Loucy (cell line): ENCODE measurements around the gene CHD6.

Experiments used
- H2AFZ ChIP-seq: fragments of 200-600 bp; sonication (generic); 2 replicates; pipeline ENCODE4 v1.6.0; 2016; ENCODE audit warnings: antibody characterized with exemption, mild to moderate bottlenecking, low read length, moderate library complexity
- H3F3A ChIP-seq: fragments of 200-600 bp; 2 replicates; pipeline ENCODE4 v1.6.0; 2016; ENCODE audit warnings: antibody characterized with exemption, low read depth, mild to moderate bottlenecking
- H3K27me3 ChIP-seq: fragments of 200-600 bp; sonication (generic); 2 replicates; pipeline ENCODE4 v1.6.1; 2014; ENCODE audit warnings: low read length, mild to moderate bottlenecking; ENCODE audit not compliant: insufficient read depth, poor library complexity, severe bottlenecking
- H3K36me3 ChIP-seq: fragments of 200-600 bp; sonication (generic); 2 replicates; pipeline ENCODE4 v1.6.1; 2016; ENCODE audit warnings: low read length; ENCODE audit not compliant: insufficient read depth
- H3K4me1 ChIP-seq: fragments of 200-600 bp; sonication (generic); 2 replicates; pipeline ENCODE4 v1.5.1; 2014; ENCODE audit warnings: low read length, mild to moderate bottlenecking; ENCODE audit not compliant: insufficient read depth, poor library complexity, severe bottlenecking
- H3K4me2 ChIP-seq: fragments of 200-600 bp; sonication (generic); 2 replicates; pipeline ENCODE4 v1.6.0; 2014; ENCODE audit warnings: antibody characterized with exemption, low read length, low read depth, mild to moderate bottlenecking; ENCODE audit not compliant: poor library complexity, severe bottlenecking
- H3K4me3 ChIP-seq: fragments of 200-600 bp; sonication (generic); 2 replicates; pipeline ENCODE4 v1.5.1; 2014; ENCODE audit warnings: low read length, mild to moderate bottlenecking, mixed read lengths; ENCODE audit not compliant: poor library complexity, severe bottlenecking
- H3K79me2 ChIP-seq: fragments of 200-600 bp; sonication (generic); 2 replicates; pipeline ENCODE4 v1.6.1; 2014; ENCODE audit warnings: low read length; ENCODE audit not compliant: insufficient read depth
- H3K9ac ChIP-seq: fragments of 200-600 bp; sonication (generic); 2 replicates; pipeline ENCODE4 v1.6.0; 2014; ENCODE audit warnings: mild to moderate bottlenecking, low read depth, low read length, moderate library complexity; ENCODE audit not compliant: poor library complexity, severe bottlenecking
- H3K9me2 ChIP-seq: fragments of 200-600 bp; sonication (generic); replicated peaks from 2 replicates; pipeline ENCODE4 v1.6.1; 2016; ENCODE audit warnings: low read depth, low read length, mixed read lengths
- H3K9me3 ChIP-seq: fragments of 200-600 bp; sonication (generic); 2 replicates; pipeline ENCODE4 v1.6.1; 2014; ENCODE audit warnings: mild to moderate bottlenecking, antibody characterized with exemption, low read length, low read depth; ENCODE audit not compliant: insufficient read depth
- H4K20me1 ChIP-seq: fragments of 200-600 bp; sonication (generic); 2 replicates; pipeline ENCODE4 v1.6.0; 2014; ENCODE audit warnings: antibody characterized with exemption, low read length, mild to moderate bottlenecking; ENCODE audit not compliant: insufficient read depth, poor library complexity, severe bottlenecking
- CTCF ChIP-seq: fragments of 200-600 bp; sonication (generic); conservative IDR thresholded peaks from 2 replicates; pipeline ENCODE4 v1.5.1; 2014; ENCODE audit warnings: mild to moderate bottlenecking, antibody characterized with exemption, low read length
- EZH2phosphoT487 ChIP-seq: fragments of 200-600 bp; IDR thresholded peaks from 2 replicates; pipeline ENCODE4 v1.6.1; 2018; ENCODE audit warnings: antibody characterized with exemption, mild to moderate bottlenecking, moderate library complexity, borderline replicate concordance

CHD6 gene

DNA sequence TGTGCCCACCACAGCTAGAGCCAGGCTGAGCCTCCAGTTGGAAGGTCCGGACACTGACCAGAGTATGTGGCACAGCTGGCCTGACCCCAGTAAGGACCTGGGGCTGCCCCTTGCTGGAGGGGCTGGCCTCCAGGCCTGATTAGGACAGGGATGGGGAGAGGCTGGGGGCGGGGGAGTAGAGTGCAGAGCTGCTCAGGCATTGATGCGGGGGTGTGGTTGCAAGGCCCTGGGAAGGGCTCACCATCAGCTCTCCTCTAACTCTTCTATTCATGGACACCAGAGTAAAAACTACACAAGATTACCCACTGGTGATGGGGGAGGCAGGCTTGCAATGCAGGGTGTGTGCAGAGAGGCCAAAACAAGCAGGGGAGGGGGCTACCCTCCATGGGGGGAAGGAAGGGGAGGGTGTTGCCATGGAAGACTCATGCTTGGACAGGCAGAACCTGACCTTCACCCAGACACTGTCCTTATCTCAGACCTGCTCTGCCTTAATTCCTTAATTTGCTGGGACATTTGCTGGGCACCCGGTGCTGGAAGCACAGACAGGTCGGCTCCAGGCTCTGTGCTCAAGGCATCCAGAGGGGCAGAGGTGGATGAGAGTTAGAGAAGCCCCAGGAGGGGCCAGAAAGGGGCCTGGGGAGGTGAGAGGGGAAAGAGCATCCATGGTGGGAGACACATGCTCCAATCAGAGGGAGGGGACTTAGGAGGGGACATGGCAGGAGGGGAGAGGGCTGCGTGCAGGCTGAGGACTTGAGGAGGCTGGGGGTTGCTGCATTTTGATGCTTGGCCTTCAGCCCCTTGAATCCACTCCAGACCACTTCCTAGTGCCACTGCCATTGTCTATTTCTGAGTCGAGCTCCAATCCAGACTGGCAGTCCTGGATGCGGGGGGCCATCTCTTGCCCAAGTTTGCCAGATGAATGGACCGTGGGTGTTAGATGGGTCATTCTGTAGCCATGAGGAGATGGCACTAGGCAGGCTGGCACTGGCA lies 244.0 kb downstream of the CHD6 start:
- Histone ChIP-seq H3K4me3 (no peak overlapping the region), H3K27me3 (no peaks in the 10 kb centered on the region), H3K4me1 (no peaks in the 10 kb centered on the region), H3K9ac (no peak overlapping the region), H3K9me3 (no peaks in the 10 kb centered on the region), H3K79me2 (no peaks in the 10 kb centered on the region), H3K9me2 (no peaks in the 10 kb centered on the region), H3K4me2 (no peak overlapping the region), H3F3A (no peaks in the 10 kb centered on the region), H3K36me3 (no peaks in the 10 kb centered on the region), H4K20me1 (no peaks in the 10 kb centered on the region), H2AFZ (no peak overlapping the region)
- TF ChIP-seq CTCF = no peak
- no peak for TF ChIP-seq EZH2phosphoT487

GRCh38 chr20:41373251-41373783 lies 244.9 kb downstream of the CHD6 start:
- H3K4me1 ChIP-seq = no peaks in the 10 kb centered on the region
- TF ChIP-seq EZH2phosphoT487 (no peak), CTCF (no peak)
- no peak overlapping the region for H3K4me2 ChIP-seq
- H3K27me3 ChIP-seq = no peaks in the 10 kb centered on the region
- no peaks in the 10 kb centered on the region for H3K9me3 ChIP-seq
- H2AFZ ChIP-seq = no peak overlapping the region
- no peak overlapping the region for H3K4me3 ChIP-seq
- no peak overlapping the region for H3K9ac ChIP-seq
- H3K9me2 ChIP-seq = no peaks in the 10 kb centered on the region
- no peaks in the 10 kb centered on the region for H3K36me3 ChIP-seq
- H3F3A ChIP-seq = no peaks in the 10 kb centered on the region
- H4K20me1 ChIP-seq = no peaks in the 10 kb centered on the region
- no peaks in the 10 kb centered on the region for H3K79me2 ChIP-seq

GRCh38 chr20:41371371-41371770 lies 246.8 kb downstream of the CHD6 start:
- H3K9me2 ChIP-seq = no peaks in the 10 kb centered on the region
- no peaks in the 10 kb centered on the region for H3K9me3 ChIP-seq
- no peak overlapping the region for H2AFZ ChIP-seq
- H3K4me3 ChIP-seq = no peak overlapping the region
- H3K4me2 ChIP-seq = no peak overlapping the region
- H3K4me1 ChIP-seq = no peaks in the 10 kb centered on the region
- TF ChIP-seq EZH2phosphoT487 = no peak
- TF ChIP-seq CTCF = no peak
- no peaks in the 10 kb centered on the region for H3K79me2 ChIP-seq
- no peaks in the 10 kb centered on the region for H3K27me3 ChIP-seq
- no peak overlapping the region for H3K9ac ChIP-seq
- no peaks in the 10 kb centered on the region for H4K20me1 ChIP-seq
- no peaks in the 10 kb centered on the region for H3F3A ChIP-seq
- no peaks in the 10 kb centered on the region for H3K36me3 ChIP-seq
